ENCODE data around the gene IL21R.
"Not testable (repeated sequence)": the region's sequence is repeated elsewhere in the genome, so short reads cannot be mapped to it uniquely, and the experiment has no call there.

IL21R gene

GRCh38 chr16:27432558-27432957, 30.6 kb downstream of the IL21R start:
- TF ChIP-seq POLR2AphosphoS5 (IDR thresholded peaks at IDR 0.05; ENCODE audit: low read depth) (no peak), SPI1 (IDR thresholded peaks at IDR 0.05; ENCODE audit: borderline replicate concordance, low read depth) (no peak), CTCF (IDR thresholded peaks at IDR 0.05; ENCODE audit: insufficient read depth, low read length) (no peak), REST (IDR thresholded peaks at IDR 0.05; ENCODE audit: insufficient replicate concordance, low read depth) (no peak), GABPA (IDR thresholded peaks at IDR 0.05; ENCODE audit: low read depth) (no peak)
- no peak overlapping the region for H3K27ac ChIP-seq (replicated peaks)
- H3K4me3 ChIP-seq (replicated peaks; ENCODE audit: insufficient read depth, low read length), result no peak overlapping the region
- no peaks in the 10 kb centered on the region for H3K27me3 ChIP-seq (ENCODE audit: insufficient read depth, poor library complexity, severe bottlenecking)
- DNase-seq (ENCODE audit: low read depth in 1 of 2, low spot score in 1 of 2), result no peak

- H3K27me3 ChIP-seq (ENCODE audit: insufficient read depth, poor library complexity, severe bottlenecking); H3K4me3 ChIP-seq (replicated peaks; ENCODE audit: insufficient read depth, low read length); DNase-seq (ENCODE audit: low read depth in 1 of 2, low spot score in 1 of 2); H3K27ac ChIP-seq (replicated peaks): not testable (repeated sequence)
Measured at GRCh38 chr16:27433191-27433590, 31.2 kb downstream of the IL21R start.

- no peak for DNase-seq (ENCODE audit: low read depth in 1 of 2, low spot score in 1 of 2)
- TF ChIP-seq GABPA (IDR thresholded peaks at IDR 0.05; ENCODE audit: low read depth), result no peak
- no peak for TF ChIP-seq SPI1 (IDR thresholded peaks at IDR 0.05; ENCODE audit: borderline replicate concordance, low read depth)
- no peak for TF ChIP-seq REST (IDR thresholded peaks at IDR 0.05; ENCODE audit: insufficient replicate concordance, low read depth)
- no peak for TF ChIP-seq CTCF (IDR thresholded peaks at IDR 0.05; ENCODE audit: insufficient read depth, low read length)
- TF ChIP-seq POLR2AphosphoS5 (IDR thresholded peaks at IDR 0.05; ENCODE audit: low read depth), result no peak
- H3K27ac ChIP-seq (replicated peaks), result no peak overlapping the region
- H3K27me3 ChIP-seq (ENCODE audit: insufficient read depth, poor library complexity, severe bottlenecking), result no peaks in the 10 kb centered on the region
- H3K4me3 ChIP-seq (replicated peaks; ENCODE audit: insufficient read depth, low read length), result no peak overlapping the region
Measured at GRCh38 chr16:27433636-27434035, 31.7 kb downstream of the IL21R start.

- Histone ChIP-seq H3K27ac (replicated peaks) (no peak overlapping the region), H3K4me3 (replicated peaks; ENCODE audit: insufficient read depth, low read length) (no peak overlapping the region), H3K27me3 (ENCODE audit: insufficient read depth, poor library complexity, severe bottlenecking) (no peaks in the 10 kb centered on the region)
- DNase-seq (ENCODE audit: low read depth in 1 of 2, low spot score in 1 of 2), result no peak
- TF ChIP-seq REST (IDR thresholded peaks at IDR 0.05; ENCODE audit: insufficient replicate concordance, low read depth), result no peak
- no peak for TF ChIP-seq POLR2AphosphoS5 (IDR thresholded peaks at IDR 0.05; ENCODE audit: low read depth)
- no peak for TF ChIP-seq GABPA (IDR thresholded peaks at IDR 0.05; ENCODE audit: low read depth)
- TF ChIP-seq CTCF (IDR thresholded peaks at IDR 0.05; ENCODE audit: insufficient read depth, low read length), result no peak
- no peak for TF ChIP-seq SPI1 (IDR thresholded peaks at IDR 0.05; ENCODE audit: borderline replicate concordance, low read depth)
Measured at GRCh38 chr16:27434141-27435051, 32.4 kb downstream of the IL21R start.

- not testable (repeated sequence) for H3K27me3 ChIP-seq (ENCODE audit: insufficient read depth, poor library complexity, severe bottlenecking); DNase-seq (ENCODE audit: low read depth in 1 of 2, low spot score in 1 of 2); H3K27ac ChIP-seq (replicated peaks); H3K4me3 ChIP-seq (replicated peaks; ENCODE audit: insufficient read depth, low read length)
Measured at GRCh38 chr16:27435146-27435545, 33.2 kb downstream of the IL21R start.
